Measurements from ENCODE around the gene PTPRM.

The PTPRM gene

GRCh38 chr18:8003878-8004675, 437.0 kb downstream of the PTPRM start:
- no peak for DNase-seq (ENCODE audit: low read depth in 2 of 2)

GRCh38 chr18:8004792-8005191, 437.7 kb downstream of the PTPRM start:
- DNase-seq (ENCODE audit: low read depth in 2 of 2) = no peak

- DNase-seq (ENCODE audit: low read depth in 2 of 2) = no peak
Measured at GRCh38 chr18:8005870-8006569, 438.9 kb downstream of the PTPRM start.

- no peak for DNase-seq (ENCODE audit: low read depth in 2 of 2)
Measured at GRCh38 chr18:8006979-8007378, 439.9 kb downstream of the PTPRM start.

- no peak for DNase-seq (ENCODE audit: low read depth in 2 of 2)
Measured at GRCh38 chr18:8008033-8008432, 440.9 kb downstream of the PTPRM start.

- no peak for DNase-seq (ENCODE audit: low read depth in 2 of 2)
Measured at GRCh38 chr18:8011361-8011760, 444.2 kb downstream of the PTPRM start.

- no peak for DNase-seq (ENCODE audit: low read depth in 2 of 2)
Measured at GRCh38 chr18:8011906-8012305, 444.8 kb downstream of the PTPRM start.

GRCh38 chr18:8018701-8019331, 451.7 kb downstream of the PTPRM start:
- no peak for DNase-seq (ENCODE audit: low read depth in 2 of 2)

- DNase-seq (ENCODE audit: low read depth in 2 of 2) = no peak
Measured at GRCh38 chr18:8019600-8019999, 452.5 kb downstream of the PTPRM start.

- no peak for DNase-seq (ENCODE audit: low read depth in 2 of 2)
Measured at GRCh38 chr18:8020132-8020846, 453.2 kb downstream of the PTPRM start.

GRCh38 chr18:8029061-8029460, 461.9 kb downstream of the PTPRM start:
- DNase-seq (ENCODE audit: low read depth in 2 of 2) = no peak

GRCh38 chr18:8029731-8030130, 462.6 kb downstream of the PTPRM start:
- DNase-seq (ENCODE audit: low read depth in 2 of 2) = no peak

GRCh38 chr18:8030201-8030600, 463.1 kb downstream of the PTPRM start:
- no peak for DNase-seq (ENCODE audit: low read depth in 2 of 2)

GRCh38 chr18:8031496-8031895, 464.4 kb downstream of the PTPRM start:
- no peak for DNase-seq (ENCODE audit: low read depth in 2 of 2)

GRCh38 chr18:8034674-8035073, 467.6 kb downstream of the PTPRM start:
- no peak for DNase-seq (ENCODE audit: low read depth in 2 of 2)

- no peak for DNase-seq (ENCODE audit: low read depth in 2 of 2)
Measured at GRCh38 chr18:8036551-8036950, 469.4 kb downstream of the PTPRM start.

GRCh38 chr18:8037296-8037695, 470.2 kb downstream of the PTPRM start:
- no peak for DNase-seq (ENCODE audit: low read depth in 2 of 2)

GRCh38 chr18:8040021-8040420, 472.9 kb downstream of the PTPRM start:
- DNase-seq (ENCODE audit: low read depth in 2 of 2) = no peak

- DNase-seq (ENCODE audit: low read depth in 2 of 2) = no peak
Measured at GRCh38 chr18:8041526-8042111, 474.5 kb downstream of the PTPRM start.

GRCh38 chr18:8044004-8044403, 476.9 kb downstream of the PTPRM start:
- no peak for DNase-seq (ENCODE audit: low read depth in 2 of 2)

- no peak for DNase-seq (ENCODE audit: low read depth in 2 of 2)
Measured at GRCh38 chr18:8045160-8045883, 478.2 kb downstream of the PTPRM start.
